IPS-11a (cell line): ENCODE data around the gene RXYLT1.

Source experiments
- H3K4me3 ChIP-seq: one replicate; pipeline ENCODE4 v1.5.1; 2013; ENCODE audit warnings: low read depth, low read length, control low read depth

RXYLT1 gene

GRCh38 chr12:63802012-63802608, 22.4 kb downstream of the RXYLT1 start:
- H3K4me3 ChIP-seq = no peak overlapping the region

- H3K4me3 ChIP-seq = no peak overlapping the region
Observed at GRCh38 chr12:63804746-63805145, 25.0 kb downstream of the RXYLT1 start.

DNA sequence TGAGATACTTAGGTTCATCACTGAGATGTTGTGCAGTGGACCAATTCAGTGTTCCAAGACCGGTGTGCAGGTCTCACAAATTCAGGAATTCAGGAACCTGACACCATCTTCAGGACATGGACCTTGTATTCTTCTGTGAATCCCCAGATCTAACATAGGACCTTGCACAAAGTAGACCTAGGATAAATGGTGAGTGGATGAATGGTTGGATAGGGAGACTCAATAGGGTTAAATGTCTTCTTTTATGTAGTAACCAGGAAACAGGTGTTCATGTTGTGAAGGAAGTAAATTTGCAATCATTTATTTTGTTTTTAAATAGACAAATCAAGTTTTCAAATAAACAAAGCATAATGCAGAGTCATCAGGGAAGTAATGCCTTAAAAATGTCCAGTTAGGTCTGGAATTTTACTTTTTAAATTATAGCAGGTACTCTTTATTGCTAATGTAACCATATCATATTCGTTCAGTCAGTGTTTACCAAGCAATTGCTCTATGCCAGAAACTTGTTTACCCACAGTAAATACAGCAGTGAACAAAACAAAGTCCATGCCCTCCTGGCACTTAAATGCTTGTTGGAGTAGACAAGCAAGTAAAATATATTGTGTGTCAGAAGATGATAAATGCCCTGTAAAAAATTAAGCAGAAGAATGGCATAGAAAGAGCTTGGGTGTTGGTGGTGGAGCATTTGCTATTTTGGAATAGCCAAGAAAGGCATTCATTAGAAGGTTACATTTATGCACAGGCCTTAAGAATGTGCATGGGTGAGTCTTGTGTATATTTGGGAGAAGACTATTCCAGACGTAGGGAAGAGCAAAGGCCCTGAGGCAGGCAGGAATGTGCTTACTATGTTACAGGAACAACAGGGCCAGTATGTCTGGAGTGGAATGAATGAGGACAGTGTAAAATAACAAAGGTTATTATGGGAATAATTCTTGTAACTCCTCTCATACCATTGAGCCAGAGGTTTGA, 26.3 kb downstream of the RXYLT1 start:
- H3K4me3 ChIP-seq = no peak overlapping the region

DNA sequence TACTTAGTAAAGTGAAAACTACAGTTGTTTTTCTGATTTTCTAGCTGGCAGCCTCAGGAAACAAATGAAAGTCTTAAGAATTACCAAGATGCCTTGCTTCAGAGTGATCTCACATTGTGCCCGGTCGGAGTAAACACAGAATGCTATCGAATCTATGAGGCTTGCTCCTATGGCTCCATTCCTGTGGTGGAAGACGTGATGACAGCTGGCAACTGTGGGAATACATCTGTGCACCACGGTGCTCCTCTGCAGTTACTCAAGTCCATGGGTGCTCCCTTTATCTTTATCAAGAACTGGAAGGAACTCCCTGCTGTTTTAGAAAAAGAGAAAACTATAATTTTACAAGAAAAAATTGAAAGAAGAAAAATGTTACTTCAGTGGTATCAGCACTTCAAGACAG, 28.9 kb downstream of the RXYLT1 start:
- H3K4me3 ChIP-seq = no peak overlapping the region

DNA sequence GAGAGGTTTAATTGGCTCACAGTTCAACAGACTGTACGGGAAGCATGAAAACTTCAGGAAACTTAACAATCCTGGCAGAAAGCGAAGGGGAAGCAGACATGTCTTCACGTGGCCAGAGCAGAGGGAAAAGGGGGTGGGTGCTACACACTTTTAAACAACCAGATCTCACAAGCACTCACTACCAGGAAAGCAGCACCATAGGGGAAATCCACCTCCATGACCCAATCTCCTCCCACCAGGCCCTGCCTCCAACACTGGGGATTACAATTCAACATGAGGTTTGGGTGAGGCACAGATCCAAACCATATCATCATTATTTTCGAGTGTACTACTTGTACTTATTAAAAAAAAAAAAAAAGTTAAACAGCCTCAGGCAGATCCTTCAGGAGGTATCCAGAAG, 29.9 kb downstream of the RXYLT1 start:
- no peak overlapping the region for H3K4me3 ChIP-seq

GRCh38 chr12:63811334-63811733, 31.6 kb downstream of the RXYLT1 start:
- H3K4me3 ChIP-seq = no peak overlapping the region

GRCh38 chr12:63811755-63812154, 32.0 kb downstream of the RXYLT1 start:
- H3K4me3 ChIP-seq = no peak overlapping the region

GRCh38 chr12:63814146-63814772, 34.5 kb downstream of the RXYLT1 start:
- no peak overlapping the region for H3K4me3 ChIP-seq

- H3K4me3 ChIP-seq = no peak overlapping the region
Observed at GRCh38 chr12:63815482-63815852, 35.8 kb downstream of the RXYLT1 start.

GRCh38 chr12:63816031-63816430, 36.3 kb downstream of the RXYLT1 start:
- H3K4me3 ChIP-seq = no peak overlapping the region

DNA sequence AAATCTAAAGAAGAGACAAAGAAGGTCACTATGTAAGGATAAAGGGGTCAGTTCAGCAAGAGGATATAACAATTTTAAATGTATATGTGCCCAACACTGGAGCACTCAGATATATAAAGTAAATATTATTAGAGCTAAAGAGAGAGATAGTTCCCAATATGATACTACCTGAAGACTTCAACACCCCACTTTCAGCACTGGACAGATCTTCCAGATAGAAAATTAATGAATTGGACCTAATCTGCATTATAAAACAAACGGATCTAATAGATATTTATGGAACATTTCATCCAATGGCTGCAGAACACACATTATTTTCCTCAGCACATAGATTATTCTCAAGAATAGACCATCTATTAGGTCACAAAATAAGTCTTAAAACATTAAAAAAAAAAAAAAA, 40.7 kb downstream of the RXYLT1 start:
- H3K4me3 ChIP-seq = no peak overlapping the region

DNA sequence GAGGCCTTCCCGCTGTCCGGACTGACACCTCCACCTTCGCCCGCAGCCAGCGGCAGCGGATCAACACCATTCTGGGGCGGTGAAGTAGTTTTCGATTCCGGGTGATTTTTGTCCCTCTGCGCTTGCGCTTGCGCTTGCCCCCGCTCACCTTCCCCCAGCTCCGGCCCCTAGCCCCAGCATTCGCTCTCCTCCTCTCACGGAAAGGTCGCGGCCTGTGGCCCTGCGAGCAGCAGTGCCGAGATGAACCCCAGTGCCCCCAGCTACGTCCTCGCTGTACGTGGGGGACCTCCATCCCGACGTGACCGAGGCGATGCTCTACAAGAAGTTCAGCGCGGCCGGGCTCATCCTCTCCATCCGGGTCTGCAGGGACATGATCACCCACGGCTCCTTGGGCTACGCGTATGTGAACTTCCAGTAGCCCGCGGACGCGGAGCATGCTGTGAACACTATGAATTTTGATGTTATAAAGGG, 42.1 kb downstream of the RXYLT1 start:
- no peak overlapping the region for H3K4me3 ChIP-seq

DNA sequence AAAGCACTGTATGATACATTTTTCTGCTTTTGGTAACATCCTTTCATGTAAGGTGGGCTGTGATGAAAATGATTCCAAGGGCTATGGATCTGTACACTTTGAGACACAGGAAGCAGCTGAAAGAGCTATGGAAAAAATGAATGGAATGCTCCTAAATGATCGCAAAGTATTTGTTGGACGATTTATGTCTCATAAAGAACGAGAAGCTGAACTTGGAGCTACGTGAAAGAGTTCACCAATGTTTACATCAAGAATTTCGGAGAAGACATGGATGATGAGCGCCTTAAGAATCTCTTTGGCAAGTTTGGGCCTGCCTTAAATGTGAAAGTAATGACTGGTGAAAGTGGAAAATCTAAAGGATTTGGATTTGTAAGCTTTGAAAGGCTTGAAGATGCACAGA, 42.6 kb downstream of the RXYLT1 start:
- H3K4me3 ChIP-seq = no peak overlapping the region

- H3K4me3 ChIP-seq = no peak overlapping the region
Observed at GRCh38 chr12:63823040-63823439, 43.3 kb downstream of the RXYLT1 start.

DNA sequence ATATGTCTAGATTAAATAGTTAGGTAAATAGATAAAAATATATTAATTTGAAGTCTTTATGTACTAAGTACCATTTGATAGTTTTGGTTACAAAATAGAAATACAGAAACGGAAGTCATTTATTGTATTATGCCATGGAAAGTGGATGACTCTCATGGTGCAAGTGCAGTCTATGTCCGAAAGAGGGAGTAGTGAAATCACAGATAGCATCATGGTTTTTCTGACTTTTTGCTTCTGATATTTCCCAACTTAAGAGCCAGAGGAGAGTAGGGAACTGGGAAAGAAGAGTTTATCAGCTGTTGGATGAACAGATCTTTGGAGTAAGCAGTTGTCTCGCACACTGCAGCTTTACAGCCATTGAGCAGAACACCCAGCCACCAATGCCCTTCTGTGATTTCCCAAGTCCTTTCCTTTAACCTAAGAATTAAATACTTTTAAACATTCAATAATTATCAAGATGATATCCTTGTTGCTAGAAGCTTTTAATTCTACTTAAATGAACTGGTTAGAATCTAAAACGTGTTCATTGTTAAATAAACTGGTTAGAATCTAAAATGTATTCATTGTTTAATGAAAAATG, 46.4 kb downstream of the RXYLT1 start:
- no peak overlapping the region for H3K4me3 ChIP-seq

GRCh38 chr12:63828867-63829266, 49.2 kb downstream of the RXYLT1 start:
- H3K4me3 ChIP-seq = no peak overlapping the region

DNA sequence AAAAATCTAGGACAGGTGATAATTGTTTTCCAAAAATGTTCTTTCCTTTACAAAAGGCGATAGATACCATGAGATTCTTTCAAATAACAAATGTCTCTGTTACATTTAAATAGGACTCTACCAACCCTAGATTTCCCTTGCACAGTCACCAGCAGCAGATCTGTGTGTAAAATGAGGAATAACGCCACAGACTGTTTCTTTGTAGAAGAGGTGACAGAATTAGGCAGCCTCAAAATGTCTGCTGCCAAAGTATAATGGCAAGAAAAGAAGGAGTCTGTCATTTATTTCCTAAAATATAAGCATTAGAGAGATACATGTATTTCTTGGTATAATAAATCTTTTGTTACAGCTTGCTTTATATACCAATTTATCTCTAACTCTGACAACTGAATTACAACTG, 56.3 kb downstream of the RXYLT1 start:
- no peak overlapping the region for H3K4me3 ChIP-seq

DNA sequence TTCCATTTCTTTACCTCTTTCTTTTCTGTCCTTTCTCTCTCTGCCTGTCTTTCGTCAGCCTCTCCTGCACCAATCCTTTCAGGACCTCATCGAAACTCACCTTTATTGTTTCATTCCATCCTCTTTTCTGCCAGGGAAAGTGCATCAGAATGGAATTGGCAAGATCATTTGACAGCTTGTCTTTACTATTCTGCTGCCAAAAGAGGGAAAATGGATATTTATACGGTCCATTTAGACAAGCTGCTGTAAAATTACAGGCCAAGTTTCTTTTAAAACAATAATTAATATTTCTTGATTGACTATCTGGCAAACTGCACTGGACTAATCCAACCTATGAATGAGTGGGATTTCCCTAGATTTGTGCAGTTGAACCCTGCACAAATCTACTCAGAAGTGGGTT, 57.2 kb downstream of the RXYLT1 start:
- H3K4me3 ChIP-seq = no peak overlapping the region

GRCh38 chr12:63838411-63838810, 58.7 kb downstream of the RXYLT1 start:
- no peak overlapping the region for H3K4me3 ChIP-seq

DNA sequence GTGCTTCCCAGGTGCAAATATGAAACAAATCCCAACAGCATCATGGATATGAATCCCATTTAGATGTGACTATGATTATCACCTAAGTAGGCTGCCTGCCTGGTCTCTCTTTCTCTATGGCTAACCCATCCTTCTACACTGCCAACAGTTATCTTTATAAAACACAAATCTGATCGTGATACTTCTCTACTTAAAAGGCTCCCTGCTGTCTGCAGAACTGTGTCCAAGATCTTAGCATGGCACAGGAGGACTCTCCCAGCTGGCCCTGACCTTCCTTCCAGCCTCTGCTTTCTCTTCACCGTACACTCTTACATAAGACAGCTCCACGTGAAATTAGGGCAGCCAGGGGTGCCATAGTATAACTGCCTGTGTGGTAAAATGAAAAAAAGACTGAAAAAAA, 61.3 kb downstream of the RXYLT1 start:
- H3K4me3 ChIP-seq = no peak overlapping the region

GRCh38 chr12:63841571-63841970, 61.9 kb downstream of the RXYLT1 start:
- H3K4me3 ChIP-seq = no peak overlapping the region
